GM12872 (cell line): ENCODE measurements around the gene SCG3.

Source experiments
- CTCF ChIP-seq: IDR thresholded peaks from 3 replicates; pipeline ENCODE4 v1.5.1; 2011; ENCODE audit warnings: low read depth, mild to moderate bottlenecking, low read length, moderate library complexity; ENCODE audit not compliant: insufficient read depth

SCG3 gene

GRCh38 chr15:51731549-51732267 is 50.4 kb downstream of the SCG3 start:
- TF ChIP-seq CTCF = no peak

- TF ChIP-seq CTCF = no peak
Observed at GRCh38 chr15:51732646-51733045, 51.3 kb downstream of the SCG3 start.

GRCh38 chr15:51735228-51736010 is 54.1 kb downstream of the SCG3 start:
- peak; percentile 65 for TF ChIP-seq CTCF

- TF ChIP-seq CTCF = no peak
Observed at GRCh38 chr15:51736069-51736468, 54.8 kb downstream of the SCG3 start.

GRCh38 chr15:51736751-51737521 is 55.6 kb downstream of the SCG3 start:
- 0 out of 3 replicates have a peak, but pooled peaks have one; percentile 7 for TF ChIP-seq CTCF

GRCh38 chr15:51737522-51738305 is 56.4 kb downstream of the SCG3 start, which contains the start of gene LYSMD2:
LYSMD2 (minus strand) TSS chr15:51737655; CDS start chr15:51737622, 33 bp downstream.
- TF ChIP-seq CTCF = no peak
